Breast epithelium (tissue), 4 donors: ENCODE results near the gene PC. TPM values are rescaled to one million over a fixed set of nuclear protein-coding genes. Genes with fewer than 3 reads are reported as not detected.

Experiments
- DNase-seq, 2 donors: peaks; one replicate each; pipeline ENCODE4 v3.0.0-alpha.2; 2019; ENCODE audit warnings: low spot score in 2 of 2
- H3K27ac ChIP-seq, 2 donors: fragments of 200-600 bp; sonication (generic) in 1 of 2; one replicate each; pipeline ENCODE4 v1.5.1; 2016 to 2019; ENCODE audit warnings: mild to moderate bottlenecking in 1 of 2
- H3K27me3 ChIP-seq, 2 donors: fragments of 200-600 bp; sonication (generic) in 1 of 2; one replicate each; pipeline versions ENCODE4 v1.5.1 to v1.6.0; 2017 to 2019; ENCODE audit warnings: control low read depth in 1 of 2, mild to moderate bottlenecking in 1 of 2
- H3K36me3 ChIP-seq: fragments of 200-600 bp; one replicate; pipeline ENCODE4 v1.5.1; 2019
- H3K4me1 ChIP-seq, 2 donors: fragments of 200-600 bp; sonication (generic); one replicate each; pipeline ENCODE4 v1.5.1; 2016 to 2019; ENCODE audit warnings: control low read depth in 1 of 2
- H3K4me3 ChIP-seq, 3 donors: fragments of 200-600 bp; sonication (generic); 1 replicate in 2 of 3; 2 replicates in 1 of 3; pipeline ENCODE4 v1.5.1; 2016 to 2019; ENCODE audit warnings: mild to moderate bottlenecking in 3 of 3, moderate library complexity in 2 of 3
- H3K9me3 ChIP-seq, 2 donors: fragments of 200-600 bp; sonication (generic) in 1 of 2; one replicate each; pipeline ENCODE4 v1.5.1; 2016 to 2019; ENCODE audit warnings: control low read depth in 1 of 2
- POLR2A ChIP-seq: fragments of 450-650 bp; IDR thresholded peaks from one replicate; pipeline ENCODE4 v1.6.1; 2016; ENCODE audit warnings: antibody characterized with exemption, mild to moderate bottlenecking, moderate library complexity
- POLR2AphosphoS5 ChIP-seq, 3 donors: sonication (generic); formaldehyde crosslinking; IDR thresholded peaks; one replicate each; pipeline ENCODE4 v1.6.1; 2017; ENCODE audit warnings: antibody characterized with exemption in 3 of 3
- intact Hi-C: fragments of 100-400 bp; cut with DNase I; formaldehyde crosslinking; loops from one replicate; pipeline ENCODE4 v1.15.1; 2023; ENCODE audit warnings: low total_unique reads
- total RNA-seq, 3 donors: library from RNA; depleted of rRNA; stranded (reverse); fragments of >200 nt; gene quantifications; one replicate each; pipeline ENCODE4 v1.1.0, GENCODE V29; 2016
- TF ChIP-seq, protein P1 (sequence below), 3 donors: fragments of 450-650 bp; IDR thresholded peaks; one replicate each; pipeline ENCODE4 v1.5.1; 2016 to 2017; ENCODE audit warnings: antibody characterized with exemption in 3 of 3, mild to moderate bottlenecking in 3 of 3, moderate library complexity in 3 of 3

Gene PC
- total RNA-seq, 3 donors from 2014 or later, result 35.4 to 137 (median 50.2) TPM

DNA sequence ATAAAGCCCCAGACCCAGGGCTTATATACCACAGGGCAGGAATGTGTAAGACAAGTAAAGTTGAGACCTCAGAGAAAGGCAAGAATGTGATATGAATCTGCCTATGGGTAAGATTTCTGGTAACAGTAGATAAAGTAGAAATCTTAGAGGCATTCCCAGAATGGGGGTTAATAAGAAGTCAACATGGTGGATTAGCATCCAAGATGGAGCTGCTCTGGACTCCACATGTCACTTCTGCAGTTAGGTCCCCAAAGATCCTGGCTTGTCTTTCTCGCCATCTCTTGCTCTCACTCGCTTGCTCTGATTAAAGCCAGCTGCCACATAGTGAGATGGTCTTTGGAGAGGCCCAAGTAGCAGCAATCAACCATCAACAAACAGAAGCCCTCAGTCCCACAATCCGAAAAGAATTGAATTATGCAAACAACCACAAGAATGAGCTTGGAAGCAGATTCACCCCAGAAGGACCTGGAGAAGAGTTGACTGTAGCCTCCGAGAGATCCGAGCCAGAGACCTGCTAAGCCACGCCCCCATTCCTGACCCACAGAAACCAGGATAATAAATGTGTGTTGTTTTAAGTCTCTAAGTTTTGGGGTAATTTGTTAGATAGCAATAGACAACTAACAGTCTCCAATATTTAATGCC, 11.5 kb upstream of the PC start:
- no peak for DNase-seq
- Histone ChIP-seq H3K27ac (peak overlapping the region; percentile 86 to 94), H3K4me1 (peaks cover 0 to 4% of the 10 kb centered on the region in 2 donors), H3K9me3 (no peaks in the 10 kb centered on the region), H3K27me3 (no peaks in the 10 kb centered on the region), H3K4me3 (no peak overlapping the region), H3K36me3 (no peaks in the 10 kb centered on the region)
- TF ChIP-seq, protein P1, sequence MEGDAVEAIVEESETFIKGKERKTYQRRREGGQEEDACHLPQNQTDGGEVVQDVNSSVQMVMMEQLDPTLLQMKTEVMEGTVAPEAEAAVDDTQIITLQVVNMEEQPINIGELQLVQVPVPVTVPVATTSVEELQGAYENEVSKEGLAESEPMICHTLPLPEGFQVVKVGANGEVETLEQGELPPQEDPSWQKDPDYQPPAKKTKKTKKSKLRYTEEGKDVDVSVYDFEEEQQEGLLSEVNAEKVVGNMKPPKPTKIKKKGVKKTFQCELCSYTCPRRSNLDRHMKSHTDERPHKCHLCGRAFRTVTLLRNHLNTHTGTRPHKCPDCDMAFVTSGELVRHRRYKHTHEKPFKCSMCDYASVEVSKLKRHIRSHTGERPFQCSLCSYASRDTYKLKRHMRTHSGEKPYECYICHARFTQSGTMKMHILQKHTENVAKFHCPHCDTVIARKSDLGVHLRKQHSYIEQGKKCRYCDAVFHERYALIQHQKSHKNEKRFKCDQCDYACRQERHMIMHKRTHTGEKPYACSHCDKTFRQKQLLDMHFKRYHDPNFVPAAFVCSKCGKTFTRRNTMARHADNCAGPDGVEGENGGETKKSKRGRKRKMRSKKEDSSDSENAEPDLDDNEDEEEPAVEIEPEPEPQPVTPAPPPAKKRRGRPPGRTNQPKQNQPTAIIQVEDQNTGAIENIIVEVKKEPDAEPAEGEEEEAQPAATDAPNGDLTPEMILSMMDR (IDR thresholded peaks at IDR 0.05), result no peak
- TF ChIP-seq POLR2A (no peak), POLR2AphosphoS5 (IDR thresholded peaks at IDR 0.05) (no peak)
- intact Hi-C loops, result no loop called here

- Histone ChIP-seq H3K4me1 (peaks cover 0 to 4% of the 10 kb centered on the region in 2 donors), H3K9me3 (no peaks in the 10 kb centered on the region), H3K27ac (peak overlapping the region in 1 of 2 donors; percentile 32), H3K36me3 (no peaks in the 10 kb centered on the region), H3K27me3 (no peaks in the 10 kb centered on the region), H3K4me3 (no peak overlapping the region)
- TF ChIP-seq POLR2A (no peak), POLR2AphosphoS5 (IDR thresholded peaks at IDR 0.05) (no peak)
- TF ChIP-seq, protein P1 (IDR thresholded peaks at IDR 0.05), result no peak
- intact Hi-C loops, result no loop called here
- no peak for DNase-seq
Measured at GRCh38 chr11:66967670-66968425, 9.7 kb upstream of the PC start.

- H3K4me3 ChIP-seq, result no peak overlapping the region
- TF ChIP-seq, protein P1 (IDR thresholded peaks at IDR 0.05), result no peak
- no peak for TF ChIP-seq POLR2A
- TF ChIP-seq POLR2AphosphoS5 (IDR thresholded peaks at IDR 0.05), result no peak
- no peaks in the 10 kb centered on the region for H3K27me3 ChIP-seq
Measured at GRCh38 chr11:66966351-66966750, 8.2 kb upstream of the PC start.

GRCh38 chr11:66964495-66964894, 6.3 kb upstream of the PC start:
- no peak overlapping the region for H3K27ac ChIP-seq
- no peaks in the 10 kb centered on the region for H3K27me3 ChIP-seq
- no peaks in the 10 kb centered on the region for H3K4me1 ChIP-seq
- no peak overlapping the region for H3K4me3 ChIP-seq
- DNase-seq, result no peak
- TF ChIP-seq POLR2AphosphoS5 (IDR thresholded peaks at IDR 0.05) (no peak), POLR2A (no peak)
- TF ChIP-seq, protein P1 (IDR thresholded peaks at IDR 0.05), result no peak
- no peaks in the 10 kb centered on the region for H3K9me3 ChIP-seq
- no peaks in the 10 kb centered on the region for H3K36me3 ChIP-seq
- intact Hi-C loops, result no loop called here

More at GRCh38 chr11:66966351-66966750, 8.2 kb upstream of the PC start:
- Histone ChIP-seq H3K9me3 (no peaks in the 10 kb centered on the region), H3K4me1 (peaks cover 0 to 4% of the 10 kb centered on the region in 2 donors), H3K36me3 (no peaks in the 10 kb centered on the region), H3K27ac (no peak overlapping the region)
- DNase-seq, result no peak
- intact Hi-C loops, result no loop called here

- no peaks in the 10 kb centered on the region for H3K27me3 ChIP-seq
- H3K9me3 ChIP-seq, result no peaks in the 10 kb centered on the region
- H3K36me3 ChIP-seq, result no peaks in the 10 kb centered on the region
- no peak for DNase-seq
- intact Hi-C loops, result no loop called here
- TF ChIP-seq POLR2A (no peak), POLR2AphosphoS5 (IDR thresholded peaks at IDR 0.05) (no peak)
- TF ChIP-seq, protein P1 (IDR thresholded peaks at IDR 0.05), result no peak
- H3K4me1 ChIP-seq, result peaks cover 0 to 6% of the 10 kb centered on the region in 2 donors
- H3K27ac ChIP-seq, result no peak overlapping the region
- no peak overlapping the region for H3K4me3 ChIP-seq
Measured at GRCh38 chr11:66962801-66963200, 4.6 kb upstream of the PC start.
